HepG2 (cell line): ENCODE measurements around the gene GPR137. TPM values are rescaled to one million over a fixed set of nuclear protein-coding genes. Genes with fewer than 3 reads are reported as not detected.

Experiments used
- AKNA ChIP-seq: sonication (generic); formaldehyde crosslinking; IDR thresholded peaks from 2 replicates; pipeline ENCODE4 v1.4.0; 2020; ENCODE audit warnings: missing genetic modification reagents, borderline replicate concordance
- CREB3 ChIP-seq: sonication (generic); formaldehyde crosslinking; IDR thresholded peaks from 2 replicates; pipeline ENCODE4 v1.5.0; 2020; ENCODE audit warnings: missing genetic modification reagents
- DPF2 ChIP-seq: sonication (generic); formaldehyde crosslinking; IDR thresholded peaks from 2 replicates; pipeline ENCODE4 v1.4.0; 2020; ENCODE audit warnings: mild to moderate bottlenecking, low read depth, missing genetic modification reagents, borderline replicate concordance
- EHMT2 ChIP-seq: fragments of 200-600 bp; sonication (generic); IDR thresholded peaks from 2 replicates; pipeline ENCODE4 v1.7.0; 2017; ENCODE audit warnings: antibody characterized with exemption, low read depth, low read length, borderline replicate concordance
- HMGXB4 ChIP-seq, 2 experiments: sonication (generic) in 1 of 2; formaldehyde crosslinking in 1 of 2; IDR thresholded peaks; 2 replicates each; pipeline versions ENCODE4 v1.4.0 to v1.6.1; 2018 to 2020; ENCODE audit warnings: missing genetic modification reagents in 2 of 2, borderline replicate concordance in 1 of 2, low read depth in 1 of 2, mild to moderate bottlenecking in 1 of 2, missing biosample characterization in 1 of 2
- KLF15 ChIP-seq: sonication (generic); formaldehyde crosslinking; IDR thresholded peaks from 2 replicates; pipeline ENCODE4 v1.8.1; 2023; ENCODE audit warnings: borderline replicate concordance, mild to moderate bottlenecking, inconsistent platforms, missing genetic modification reagents, mixed read lengths
- MIER3 ChIP-seq: IDR thresholded peaks from 2 replicates; pipeline ENCODE4 v1.6.1; 2016; ENCODE audit warnings: missing compliant biosample characterization, borderline replicate concordance
- MXD3 ChIP-seq: IDR thresholded peaks from 2 replicates; pipeline ENCODE4 v1.6.1; 2016; ENCODE audit warnings: mild to moderate bottlenecking, missing biosample characterization, missing genetic modification reagents
- PATZ1 ChIP-seq: sonication (generic); formaldehyde crosslinking; IDR thresholded peaks from 2 replicates; pipeline ENCODE4 v1.4.0; 2020; ENCODE audit warnings: missing genetic modification reagents
- RFXAP ChIP-seq: sonication (generic); formaldehyde crosslinking; IDR thresholded peaks from 2 replicates; pipeline ENCODE4 v1.4.0; 2020; ENCODE audit warnings: missing genetic modification reagents, borderline replicate concordance
- SALL1 ChIP-seq: sonication (generic); formaldehyde crosslinking; IDR thresholded peaks from 2 replicates; pipeline ENCODE4 v1.8.0; 2022; ENCODE audit warnings: mild to moderate bottlenecking, missing genetic modification reagents
- SRSF4 ChIP-seq: fragments of 200-400 bp; formaldehyde crosslinking; IDR thresholded peaks from one replicate; pipeline ENCODE4 v1.6.1; 2018; ENCODE audit warnings: mild to moderate bottlenecking, low read depth, low read length, moderate library complexity; ENCODE audit not compliant: poor library complexity, severe bottlenecking
- TEAD2 ChIP-seq: sonication (generic); formaldehyde crosslinking; IDR thresholded peaks from 2 replicates; pipeline ENCODE4 v1.9.0; 2021; ENCODE audit warnings: missing genetic modification reagents
- XRCC5 ChIP-seq: fragments of 200-400 bp; formaldehyde crosslinking; optimal IDR thresholded peaks from 2 replicates; pipeline ENCODE3; 2017; ENCODE audit warnings: mild to moderate bottlenecking, low read length
- ZFP36 ChIP-seq: fragments of 150-350 bp; IDR thresholded peaks from 2 replicates; pipeline ENCODE4 v1.6.1; 2018; ENCODE audit warnings: borderline replicate concordance, low read length, low read depth; ENCODE audit not compliant: partially characterized antibody
- ZNF484 ChIP-seq: sonication (generic); formaldehyde crosslinking; IDR thresholded peaks from 2 replicates; pipeline ENCODE4 v1.5.1; 2020; ENCODE audit warnings: mild to moderate bottlenecking, low read depth, missing genetic modification reagents, borderline replicate concordance
- ZNF891 ChIP-seq: sonication (generic); formaldehyde crosslinking; IDR thresholded peaks from 2 replicates; pipeline ENCODE4 v1.5.0; 2020; ENCODE audit warnings: mild to moderate bottlenecking, missing genetic modification reagents
- polyA plus RNA-seq, 8 experiments: library from polyadenylated mRNA; depleted of rRNA in 3 of 8; stranded (reverse) in 7 of 8; unstranded in 1 of 8; fragments of >200 nt; fragmentation: Illumina TruSeq in 4 of 8; extraction: Trizol in 4 of 8; gene quantifications; 2 replicates each; pipeline versions ENCODE4 v1.2.1 to v1.2.3, GENCODE V29; 2011 to 2016; ENCODE audit warnings: low read depth in 4 of 8, missing spikeins in 1 of 8, mixed read lengths in 1 of 8; ENCODE audit not compliant: insufficient read depth in 1 of 8
- total RNA-seq, 5 experiments: library from RNA; depleted of rRNA; stranded (reverse); fragments of >200 nt; fragmentation: Illumina TruSeq; extraction: Trizol; gene quantifications; 2 replicates each; pipeline ENCODE4 v1.2.3, GENCODE V29; 2016; ENCODE audit warnings: low read depth in 1 of 5

The GPR137 gene
- total and polyA plus RNA-seq, 2 of the 13 experiments (the other 11 are each of a cell fraction or from before 2014, with no cell fraction given), result 8.5 to 13.2 TPM

- no peak for TF ChIP-seq TEAD2 (CRISPR knock-in tag)
- TF ChIP-seq AKNA (CRISPR knock-in tag), result no peak
- no peak for TF ChIP-seq ZNF484
- TF ChIP-seq DPF2 (CRISPR knock-in tag), result no peak
- TF ChIP-seq PATZ1 (CRISPR knock-in tag), result peak; percentile 50; the same call in 1 of the 2 replicates
- no peak for TF ChIP-seq CREB3 (CRISPR knock-in tag)
- TF ChIP-seq RFXAP (CRISPR knock-in tag), result peak; percentile 64; the same call in 1 of the 2 replicates
- no peak; the same call in 1 of the 2 replicates for TF ChIP-seq MIER3
- TF ChIP-seq EHMT2, result no peak
- no peak; a peak in 2 of 4 replicates for TF ChIP-seq HMGXB4 (CRISPR knock-in tag; IDR thresholded peaks at IDR 0.05; ENCODE audit: borderline replicate concordance in 1 of 2, low read depth in 1 of 2)
- TF ChIP-seq ZFP36, result no peak
- peak; percentile 58 for TF ChIP-seq SALL1 (CRISPR knock-in tag)
- TF ChIP-seq ZNF891, result peak; percentile 69; the same call in 1 of the 2 replicates
- TF ChIP-seq XRCC5, result no peak
- TF ChIP-seq MXD3, result no peak; the same call in 1 of the 2 replicates
- TF ChIP-seq KLF15 (CRISPR knock-in tag), result no peak
- TF ChIP-seq SRSF4, result no peak
Observed at GRCh38 chr11:64240435-64241240, 45.0 kb upstream of the GPR137 start, which contains the start of gene FKBP2 (continued).
